Left ventricle myocardium superior (tissue), 1 donor: ENCODE results near the gene ANXA6. TPM values are rescaled to one million over a fixed set of nuclear protein-coding genes. Genes with fewer than 3 reads are reported as not detected.

Experiments used
- ATAC-seq: fragments of 200-7000 bp; cut with Tn5 transposase; one replicate; pipeline ENCODE4 v1.9.1; 2020; ENCODE audit warnings: mild to moderate bottlenecking, moderate library complexity
- DNase-seq: peaks from one replicate; pipeline ENCODE4 v3.0.0-alpha.2; 2020
- intact Hi-C: fragments of 100-400 bp; cut with micrococcal nuclease; formaldehyde crosslinking; loops from one replicate; pipeline ENCODE4 v1.11.0; 2022
- total RNA-seq: library from RNA; stranded (reverse); fragmentation: NEBNext Ultra II Directional; extraction: Animal tissue kit (Norgen Biotek cat#: 25700); gene quantifications from one replicate; pipeline ENCODE4 v1.2.1, GENCODE V29; 2021
- donor health status: DM: no; HTN: yes; CAD: no; lungs with severe emphysema.

Gene ANXA6
- total RNA-seq, 1 donor from 2014 or later, result 214 TPM

DNA sequence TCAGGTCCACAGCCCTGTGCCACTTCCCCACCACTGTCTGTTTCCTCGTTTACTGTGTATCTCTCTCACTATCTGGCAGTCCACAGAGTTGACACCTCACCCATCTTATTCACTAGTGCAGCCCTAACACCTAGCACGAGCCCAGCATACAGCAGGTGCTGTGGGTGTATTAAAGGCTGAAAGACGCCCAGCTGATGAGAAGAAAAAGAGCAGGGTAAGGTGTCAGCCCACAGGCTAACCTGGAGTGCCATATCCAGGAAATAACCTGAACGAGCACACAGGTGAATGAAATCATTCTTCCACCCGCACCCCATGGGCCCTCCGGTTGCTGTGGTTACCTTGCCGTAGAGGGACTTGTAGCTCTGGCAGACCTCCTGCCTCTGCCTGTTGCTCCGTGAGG, 18.6 kb downstream of the ANXA6 start:
- ATAC-seq (no peak), DNase-seq (no peak)
- intact Hi-C loops, result no loop called here

GRCh38 chr5:151138114-151138513, 19.5 kb downstream of the ANXA6 start:
- ATAC-seq (no peak), DNase-seq (no peak)
- intact Hi-C loops, result no loop called here

- DNase-seq (no peak), ATAC-seq (no peak)
- intact Hi-C loops, result no loop called here
These were observed 20.3 kb downstream of the ANXA6 start for GRCh38 chr5:151137067-151137825.

DNA sequence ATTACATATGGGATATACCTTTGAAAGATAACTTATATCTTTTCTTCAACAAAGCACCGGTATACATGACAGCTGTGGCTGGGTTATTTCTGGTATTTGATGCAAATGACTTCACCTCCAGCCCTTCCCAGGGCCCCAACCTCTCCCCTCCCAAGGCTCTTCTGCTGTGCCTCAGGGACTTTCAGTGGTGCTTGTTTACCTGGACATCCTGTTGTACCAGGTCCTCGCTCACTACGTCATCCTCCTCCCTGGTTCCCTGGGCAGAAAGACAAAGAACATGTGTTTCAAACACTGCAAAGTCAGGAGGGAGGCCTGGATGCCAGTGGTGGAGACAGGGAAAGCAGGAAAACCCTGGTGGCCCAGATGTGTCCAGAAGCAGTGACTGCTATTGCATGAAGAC, 23.4 kb downstream of the ANXA6 start:
- intact Hi-C loops, result no loop called here
- no peak for ATAC-seq
- DNase-seq, result no peak

DNA sequence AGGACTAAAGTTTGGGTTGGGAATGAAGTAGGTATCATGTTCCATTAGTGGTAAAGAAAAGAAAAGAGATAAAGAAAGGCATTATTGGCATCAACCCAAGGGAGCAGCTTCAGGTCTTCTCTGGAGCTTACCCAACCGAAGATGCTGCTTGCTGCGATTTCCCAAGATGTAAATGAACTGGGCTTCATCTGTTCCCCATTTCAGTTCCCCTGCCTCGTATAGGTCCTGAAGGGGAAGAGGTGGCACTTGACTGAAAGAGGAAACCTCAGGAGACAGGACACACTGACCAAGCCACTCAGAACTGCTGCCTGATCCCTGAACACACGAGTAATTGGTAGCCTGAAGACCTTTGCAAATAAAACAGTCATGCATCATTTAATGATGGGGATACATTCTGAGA, 24.6 kb downstream of the ANXA6 start:
- ATAC-seq, result peak; percentile 41
- intact Hi-C loops, result no loop called here
- no peak for DNase-seq

DNA sequence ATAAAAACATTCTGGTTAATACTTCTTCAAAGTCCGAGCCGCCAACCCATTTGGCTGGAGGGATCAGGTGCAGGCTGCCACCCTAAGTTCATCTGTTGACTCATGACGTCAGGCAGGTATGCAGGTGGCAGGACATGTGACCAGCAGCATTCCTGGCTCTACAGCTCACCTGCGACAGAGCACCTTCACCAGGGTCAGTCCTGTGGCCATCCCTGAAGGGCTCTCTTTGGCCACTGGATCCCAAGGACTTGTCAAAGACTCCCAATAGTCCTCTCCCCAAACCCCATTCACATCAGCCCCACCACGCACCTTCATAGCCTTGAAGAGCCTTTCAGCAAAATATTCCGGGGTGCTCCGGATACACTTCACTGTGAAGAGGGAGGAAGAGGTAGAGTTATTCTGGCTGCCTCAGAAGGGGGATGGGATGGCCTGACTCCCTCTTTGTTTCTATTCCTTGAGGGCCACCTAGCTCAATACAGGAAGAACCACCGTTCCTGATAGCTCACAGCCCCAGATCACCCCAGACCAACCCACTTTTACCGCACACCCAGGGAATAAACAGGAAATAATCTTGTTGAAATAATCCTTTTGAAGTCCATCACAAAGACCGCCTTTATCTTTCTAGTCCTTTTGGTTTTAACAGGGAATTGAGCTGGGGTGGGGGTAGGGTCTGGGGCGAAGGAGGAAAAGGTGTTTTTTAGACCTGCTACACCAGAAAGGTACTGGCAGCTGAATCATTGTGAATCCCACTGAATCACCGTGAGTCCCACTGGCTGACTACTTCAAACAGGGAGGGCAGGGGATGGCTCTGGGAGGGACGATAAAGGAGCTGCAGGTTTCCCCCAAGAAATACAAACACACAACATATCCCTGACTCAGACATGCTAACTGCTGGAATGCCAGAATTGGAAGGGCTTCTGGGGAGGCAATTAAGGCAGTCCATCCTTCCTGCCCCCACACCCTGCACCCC, 26.4 kb downstream of the ANXA6 start:
- intact Hi-C loops, result no loop called here
- ATAC-seq (no peak), DNase-seq (no peak)

DNA sequence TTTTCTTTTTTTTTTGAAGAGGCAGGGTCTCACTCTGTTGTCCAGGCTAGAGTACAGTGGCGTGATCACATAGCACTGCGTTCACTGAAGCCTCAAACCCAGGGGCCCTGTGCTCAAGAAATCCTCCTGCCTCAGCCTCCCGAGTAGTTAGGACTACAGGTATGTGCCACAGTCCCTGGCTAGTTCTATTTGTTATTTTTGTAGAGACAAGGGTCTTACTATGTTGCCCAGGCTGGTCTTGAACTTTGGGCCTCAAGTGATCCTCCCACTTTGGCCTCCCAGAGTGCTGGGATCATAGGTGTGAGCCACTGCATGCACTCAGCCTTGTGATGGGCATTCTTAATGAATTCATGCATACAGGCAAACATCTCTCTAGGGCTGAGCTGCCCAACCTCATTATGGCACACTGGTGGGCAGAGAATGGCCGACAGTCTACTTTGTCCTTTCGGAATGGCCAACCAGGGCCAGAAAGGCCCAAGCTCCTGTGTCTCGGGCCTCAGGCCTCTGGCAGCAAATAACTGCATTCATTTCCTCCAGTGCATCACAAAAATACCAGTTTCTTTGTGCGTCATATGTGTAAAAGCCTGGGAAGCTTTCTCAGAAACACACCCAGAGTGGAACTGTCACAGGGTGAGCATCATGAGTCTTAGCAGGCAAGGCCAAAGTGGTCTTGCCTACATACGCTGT, 27.2 kb downstream of the ANXA6 start:
- no peak for DNase-seq
- intact Hi-C loops, result no loop called here
- ATAC-seq, result no peak

GRCh38 chr5:151128817-151129216, 28.8 kb downstream of the ANXA6 start:
- no peak for DNase-seq
- no peak for ATAC-seq
- intact Hi-C loops, result loop anchor here (5.0 to 10.0 kb wide), 2 partner anchors 33 to 106 kb away; no protein-coding TSS in a partner anchor

DNA sequence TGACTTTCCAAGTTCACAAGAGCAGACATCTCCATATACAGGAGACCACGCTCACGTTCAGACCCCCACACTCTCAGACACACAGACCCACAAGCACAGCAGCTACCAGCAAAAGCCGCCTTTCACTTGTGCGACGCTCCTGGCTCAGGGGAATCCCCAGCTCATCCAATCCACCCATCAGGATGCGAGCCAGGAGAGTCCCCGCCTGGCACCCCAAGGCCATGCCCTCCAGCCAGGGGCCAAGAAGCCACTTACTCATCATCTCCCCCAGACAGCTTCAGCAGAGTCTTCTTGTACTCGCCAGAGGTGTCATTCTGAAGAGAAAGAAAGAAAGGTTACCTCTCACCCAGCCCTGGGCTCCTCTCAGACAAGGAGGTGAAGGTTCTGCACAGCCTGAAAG, 29.7 kb downstream of the ANXA6 start:
- DNase-seq (no peak), ATAC-seq (no peak)
- intact Hi-C loops, result loop anchor here (5.0 to 10.0 kb wide), 2 partner anchors 34 to 107 kb away; no protein-coding TSS in a partner anchor

DNA sequence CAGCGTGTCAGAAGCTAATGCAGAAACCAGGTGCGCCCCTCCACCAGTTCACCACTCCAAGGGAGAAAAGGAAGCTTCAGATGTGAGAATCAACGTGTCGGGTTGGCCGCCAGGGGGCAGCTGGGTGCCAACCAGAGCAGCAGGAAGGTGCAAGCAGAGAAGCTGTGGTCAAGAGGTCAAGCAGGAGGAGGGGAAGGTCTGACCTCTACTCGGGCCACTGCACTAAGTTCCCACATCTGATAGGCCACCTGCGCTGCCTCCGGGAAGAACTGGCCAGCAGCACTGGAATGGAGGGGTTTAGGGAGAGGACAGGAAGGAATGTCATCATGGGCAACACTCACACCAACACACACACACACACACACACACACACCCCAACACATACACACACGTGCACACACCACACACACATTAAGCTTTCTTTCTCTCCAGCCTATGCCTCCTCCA, 31.4 kb downstream of the ANXA6 start:
- intact Hi-C loops, result loop anchor here (5.0 to 10.0 kb wide), 2 partner anchors 36 to 109 kb away; no protein-coding TSS in a partner anchor
- peak; percentile 87 for DNase-seq
- peak; percentile 53 for ATAC-seq

GRCh38 chr5:151125421-151125820, 32.2 kb downstream of the ANXA6 start:
- intact Hi-C loops, result loop anchor here (5.0 to 10.0 kb wide), 2 partner anchors 37 to 109 kb away; no protein-coding TSS in a partner anchor
- DNase-seq (no peak), ATAC-seq (no peak)

GRCh38 chr5:151123897-151124751, 33.5 kb downstream of the ANXA6 start:
- intact Hi-C loops, result loop anchor here (10.0 kb wide), 1 partner anchor 111 kb away; no protein-coding TSS in a partner anchor
- ATAC-seq, result peak; percentile 84
- peak; percentile 77 for DNase-seq

DNA sequence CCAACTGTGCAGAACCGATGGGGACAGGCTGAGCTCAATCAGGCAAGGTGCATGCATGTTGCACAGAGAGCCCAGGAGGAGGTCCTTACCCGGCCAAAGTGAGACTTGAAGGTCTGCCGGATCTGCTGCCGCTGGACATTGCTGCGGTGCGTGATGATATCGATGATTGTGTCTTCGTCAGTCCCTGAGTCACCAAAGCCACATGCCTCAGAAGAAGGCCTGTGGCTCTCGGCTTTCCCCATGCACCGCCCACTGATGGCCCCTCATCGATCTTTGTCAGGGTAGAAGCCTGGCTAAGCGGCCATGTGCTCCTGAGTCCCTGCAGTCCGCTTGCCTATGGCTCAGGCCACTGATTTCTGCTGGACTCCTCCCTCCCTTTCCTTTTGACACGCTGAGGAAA, 34.8 kb downstream of the ANXA6 start:
- no peak for ATAC-seq
- intact Hi-C loops, result loop anchor here (10.0 kb wide), 1 partner anchor 112 kb away; no protein-coding TSS in a partner anchor
- no peak for DNase-seq

GRCh38 chr5:151121665-151122064, 35.9 kb downstream of the ANXA6 start:
- ATAC-seq, result no peak
- DNase-seq, result no peak
- intact Hi-C loops, result loop anchor here (10.0 kb wide), 1 partner anchor 113 kb away; no protein-coding TSS in a partner anchor

- DNase-seq, result no peak
- intact Hi-C loops, result loop anchor here (10.0 kb wide), 1 partner anchor 114 kb away; no protein-coding TSS in a partner anchor
- ATAC-seq, result no peak
These were observed 36.5 kb downstream of the ANXA6 start for GRCh38 chr5:151121095-151121494.

GRCh38 chr5:151118913-151119575, 38.5 kb downstream of the ANXA6 start:
- no peak for DNase-seq
- intact Hi-C loops, result loop anchor here (5.0 kb wide), 1 partner anchor 117 kb away; no protein-coding TSS in a partner anchor
- no peak for ATAC-seq

DNA sequence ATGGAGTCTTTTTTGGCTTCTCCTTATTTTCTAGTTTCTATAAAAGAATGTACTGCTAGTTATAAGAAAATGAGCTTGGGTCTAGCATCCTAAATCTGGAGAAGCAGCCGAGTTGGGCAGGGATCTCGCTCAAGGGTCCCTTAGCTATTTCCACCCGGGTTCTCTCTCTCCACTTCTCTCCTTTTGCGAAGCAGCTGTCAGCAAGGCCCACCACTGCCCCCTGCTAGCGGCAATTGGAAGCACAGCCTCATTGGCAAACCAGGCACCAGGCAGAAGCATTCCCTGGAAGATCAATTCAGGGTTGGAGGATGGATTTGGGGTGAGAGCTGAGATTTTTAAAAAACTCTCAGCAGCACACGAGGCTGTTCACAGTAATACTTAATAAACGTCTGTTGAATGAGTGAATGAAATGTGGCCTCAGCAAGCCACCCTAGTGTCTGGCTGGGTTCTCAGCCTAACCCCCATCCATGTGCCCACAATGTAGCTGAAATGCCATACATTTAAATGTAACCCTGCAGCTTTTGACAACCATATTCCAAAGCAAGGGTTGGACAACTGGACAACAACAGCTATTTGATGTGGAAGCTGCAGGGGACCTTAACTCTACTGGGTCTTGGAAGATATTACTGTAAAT, 42.2 kb downstream of the ANXA6 start:
- DNase-seq (peak; percentile 87), ATAC-seq (peak; percentile 70)
- intact Hi-C loops, result loop anchor here (5.0 kb wide), 1 partner anchor 113 kb away; no protein-coding TSS in a partner anchor
